ENCODE measurements around the gene UGT2B7. TPM values are rescaled to one million over a fixed set of nuclear protein-coding genes. Genes with fewer than 3 reads are reported as not detected.
"Not testable (repeated sequence)": the region's sequence is repeated elsewhere in the genome, so short reads cannot be mapped to it uniquely, and the experiment has no call there.

UGT2B7 gene
- total RNA-seq, 2 donors from 2014 or later, result 7.3 TPM; not detected in 1

GRCh38 chr4:69095301-69095731, 958 bp upstream of the UGT2B7 start:
- intact Hi-C loops (cut with DNase I), result no loop called here
- peak overlapping the region; percentile 50 to 85 (median 75) for H3K27ac ChIP-seq
- no peak overlapping the region for H3K4me3 ChIP-seq
- H3K36me3 ChIP-seq (replicated peaks in 1 of 2; ENCODE audit: insufficient read depth in 1 of 2, low read depth in 2 of 2), result no peaks in the 10 kb centered on the region
- TF ChIP-seq POLR2A (IDR thresholded peaks at IDR 0.05) (no peak), CTCF (IDR thresholded peaks at IDR 0.05) (no peak)
- DNase-seq, result no peak
- no peaks in the 10 kb centered on the region for H3K27me3 ChIP-seq
- H3K9me3 ChIP-seq, result no peaks in the 10 kb centered on the region
- peaks cover 28% of the 10 kb centered on the region for H3K4me1 ChIP-seq
- peak; percentile 68 for ATAC-seq
- 6 to 8% methylated on average over 2 of the region's 2 CpGs for WGBS, 2 donors

- TF ChIP-seq CTCF (IDR thresholded peaks at IDR 0.05) (no peak), POLR2A (IDR thresholded peaks at IDR 0.05) (peak in 1 of 3 donors; percentile 30)
- Histone ChIP-seq H3K4me1 (peaks cover 28% of the 10 kb centered on the region), H3K9me3 (no peaks in the 10 kb centered on the region), H3K36me3 (replicated peaks in 1 of 2; ENCODE audit: insufficient read depth in 1 of 2, low read depth in 2 of 2) (no peaks in the 10 kb centered on the region), H3K4me3 (no peak overlapping the region), H3K27ac (peak overlapping the region; percentile 55 to 85 (median 75)), H3K27me3 (no peaks in the 10 kb centered on the region)
- DNase-seq (peak in 2 of 4 donors; percentile 28 to 56), ATAC-seq (peak; percentile 74)
- WGBS, 2 donors, result 21 to 34% methylated on average over 3 of the region's 3 CpGs
- intact Hi-C loops (cut with DNase I), result no loop called here
Observed at GRCh38 chr4:69096810-69097209, 536 bp downstream of the UGT2B7 start.

GRCh38 chr4:69098470-69098869, 2.2 kb downstream of the UGT2B7 start:
- Histone ChIP-seq H3K36me3 (replicated peaks in 1 of 2; ENCODE audit: insufficient read depth in 1 of 2, low read depth in 2 of 2) (no peaks in the 10 kb centered on the region), H3K27ac (peak overlapping the region in 3 of 4 donors; percentile 66 to 85 (median 84)), H3K4me1 (peaks cover 28% of the 10 kb centered on the region), H3K9me3 (no peaks in the 10 kb centered on the region), H3K27me3 (no peaks in the 10 kb centered on the region), H3K4me3 (no peak overlapping the region)
- ATAC-seq (no peak), DNase-seq (peak in 3 of 4 donors; percentile 35 to 49 (median 48))
- intact Hi-C loops (cut with DNase I), result no loop called here
- TF ChIP-seq POLR2A (IDR thresholded peaks at IDR 0.05) (no peak), CTCF (IDR thresholded peaks at IDR 0.05) (no peak)
- 43 to 50% methylated on average over 4 of the region's 4 CpGs for WGBS, 2 donors

GRCh38 chr4:69099910-69100309, 3.6 kb downstream of the UGT2B7 start:
- Histone ChIP-seq H3K4me1 (peaks cover 27% of the 10 kb centered on the region), H3K4me3 (no peak overlapping the region), H3K27ac (no peak overlapping the region), H3K9me3 (no peaks in the 10 kb centered on the region), H3K27me3 (no peaks in the 10 kb centered on the region), H3K36me3 (replicated peaks in 1 of 2; ENCODE audit: insufficient read depth in 1 of 2, low read depth in 2 of 2) (no peaks in the 10 kb centered on the region)
- no peak for ATAC-seq
- intact Hi-C loops (cut with DNase I), result no loop called here
- TF ChIP-seq POLR2A (IDR thresholded peaks at IDR 0.05) (no peak), CTCF (IDR thresholded peaks at IDR 0.05) (no peak)
- DNase-seq, result no peak
- 90 to 94% methylated on average over 4 of the region's 4 CpGs for WGBS, 2 donors

- intact Hi-C loops (cut with DNase I); H3K4me3 ChIP-seq; H3K9me3 ChIP-seq; H3K27me3 ChIP-seq; ATAC-seq; H3K4me1 ChIP-seq; H3K27ac ChIP-seq; H3K36me3 ChIP-seq (replicated peaks in 1 of 2; ENCODE audit: insufficient read depth in 1 of 2, low read depth in 2 of 2): not testable (repeated sequence)
- peak; percentile 24 to 50 (median 28) for DNase-seq
- WGBS, 2 donors, result 55 to 60% methylated on average over 2 of the region's 2 CpGs
Observed at GRCh38 chr4:69102668-69103067, 6.4 kb downstream of the UGT2B7 start.
